Transverse colon (tissue), 4 donors: ENCODE measurements around the gene DAZAP1. TPM values are rescaled to one million over a fixed set of nuclear protein-coding genes. Genes with fewer than 3 reads are reported as not detected.

Experiments used
- DNase-seq: peaks from one replicate; pipeline ENCODE4 v3.0.0-alpha.2; 2019
- H3K27ac ChIP-seq, 4 donors: fragments of 200-600 bp; sonication (generic); 2 replicates each; pipeline ENCODE4 v1.5.1; 2016 to 2018; ENCODE audit warnings: inconsistent platforms in 4 of 4
- H3K27me3 ChIP-seq: fragments of 200-600 bp; sonication (generic); 2 replicates; pipeline ENCODE4 v1.5.1; 2017; ENCODE audit warnings: inconsistent platforms
- H3K36me3 ChIP-seq, 4 donors: fragments of 200-600 bp; sonication (generic); 2 replicates each; pipeline ENCODE4 v1.5.1; 2017 to 2019; ENCODE audit warnings: inconsistent platforms in 4 of 4
- H3K4me1 ChIP-seq, 4 donors: fragments of 200-600 bp; sonication (generic); 2 replicates each; pipeline ENCODE4 v1.5.1; 2017 to 2020; ENCODE audit warnings: inconsistent platforms in 4 of 4
- H3K4me3 ChIP-seq, 4 donors: fragments of 200-600 bp; sonication (generic); 1 replicate in 1 of 4; 2 replicates in 3 of 4; pipeline versions ENCODE4 v1.5.1 to v1.6.1; 2017 to 2019; ENCODE audit warnings: inconsistent platforms in 4 of 4
- H3K9me3 ChIP-seq, 2 donors: fragments of 200-600 bp; sonication (generic); 2 replicates each; pipeline ENCODE4 v1.5.1; 2017 to 2019; ENCODE audit warnings: inconsistent platforms in 2 of 2
- CTCF ChIP-seq, 5 experiments: fragments of 200-600 bp in 3 of 5; fragments of 450-650 bp in 2 of 5; sonication (generic) in 3 of 5; IDR thresholded peaks; 1 replicate in 2 of 5; 2 replicates in 3 of 5; pipeline ENCODE4 v1.5.1; 2016 to 2017; ENCODE audit warnings: antibody characterized with exemption in 5 of 5, inconsistent platforms in 3 of 5, mild to moderate bottlenecking in 2 of 5, moderate library complexity in 1 of 5
- EP300 ChIP-seq: sonication (generic); formaldehyde crosslinking; IDR thresholded peaks from one replicate; pipeline ENCODE4 v1.6.1; 2017; ENCODE audit warnings: antibody characterized with exemption, low read depth
- POLR2A ChIP-seq: fragments of 450-650 bp; IDR thresholded peaks from one replicate; pipeline ENCODE4 v1.6.1; 2016; ENCODE audit warnings: antibody characterized with exemption, mild to moderate bottlenecking, moderate library complexity
- POLR2AphosphoS5 ChIP-seq, 3 donors: sonication (generic); formaldehyde crosslinking; IDR thresholded peaks; one replicate each; pipeline ENCODE4 v1.6.1; 2016; ENCODE audit warnings: antibody characterized with exemption in 3 of 3
- WGBS, 2 donors: methylation state at CpG; one replicate each; pipeline ENCODE4 v1.1.5; 2018; ENCODE audit warnings: low coverage in 1 of 2; 5-methylcytosine and 5-hydroxymethylcytosine counted together
- in situ Hi-C, 4 donors: fragments of 200-750 bp; cut with MboI; loops; one replicate each; pipeline versions ENCODE4 v1.15.0 to v1.15.1; 2017; ENCODE audit warnings: low sequenced_read_pairs in 3 of 4, low pct_ligation_motif_present in 1 of 4, low pct_unique_long_range_greater_than_20kb in 1 of 4
- intact Hi-C: fragments of 100-400 bp; cut with DNase I; formaldehyde crosslinking; loops from one replicate; pipeline ENCODE4 v1.15.1; 2023; ENCODE audit warnings: low total_unique reads
- total RNA-seq, 4 donors: library from RNA; depleted of rRNA; stranded (reverse); fragments of >200 nt; gene quantifications; one replicate each; pipeline ENCODE4 v1.1.0, GENCODE V29; 2016

DAZAP1 gene
- total RNA-seq, 4 donors from 2014 or later, result 36.3 to 77.2 (median 41.6) TPM

- Histone ChIP-seq H3K4me1 (peaks cover 33 to 58% (median 49%) of the 10 kb centered on the region in 4 donors), H3K27me3 (peaks cover 80% of the 10 kb centered on the region), H3K27ac (no peak overlapping the region), H3K9me3 (no peaks in the 10 kb centered on the region), H3K36me3 (peaks cover 0 to 3% (median 0%) of the 10 kb centered on the region in 4 donors), H3K4me3 (peak overlapping the region in 3 of 4 donors; percentile 1 to 45 (median 23))
- intact Hi-C loops (no loop called here), in situ Hi-C loops (no loop called here)
- no peak for DNase-seq
- TF ChIP-seq POLR2A (no peak), POLR2AphosphoS5 (IDR thresholded peaks at IDR 0.05) (no peak), CTCF (IDR thresholded peaks at IDR 0.05) (no peak), EP300 (no peak)
- 4% methylated on average over 8 of the region's 28 CpGs; no CpG with 5 or more reads in 1 of the 2 donors for WGBS, 2 donors
Observed at GRCh38 chr19:1471010-1471514, 63.7 kb downstream of the DAZAP1 start.

- DNase-seq, result no peak
- in situ Hi-C loops, result no loop called here
- Histone ChIP-seq H3K27ac (no peak overlapping the region), H3K36me3 (peaks cover 0 to 6% (median 0%) of the 10 kb centered on the region in 4 donors), H3K27me3 (peaks cover 75% of the 10 kb centered on the region), H3K4me1 (peaks cover 33 to 54% (median 47%) of the 10 kb centered on the region in 4 donors), H3K9me3 (no peaks in the 10 kb centered on the region), H3K4me3 (peak overlapping the region in 1 of 4 donors; percentile 45)
- intact Hi-C loops, result no loop called here
- WGBS, 2 donors, result 17 to 100% methylated on average over 1 to 23 of the region's 24 CpGs
- TF ChIP-seq EP300 (no peak), POLR2A (no peak), CTCF (IDR thresholded peaks at IDR 0.05) (no peak), POLR2AphosphoS5 (IDR thresholded peaks at IDR 0.05) (no peak)
Observed at GRCh38 chr19:1471515-1472160, 64.3 kb downstream of the DAZAP1 start.

- peaks cover 31 to 48% (median 43%) of the 10 kb centered on the region in 4 donors for H3K4me1 ChIP-seq
- H3K27ac ChIP-seq, result no peak overlapping the region
- no peaks in the 10 kb centered on the region for H3K9me3 ChIP-seq
- peaks cover 0 to 6% (median 0%) of the 10 kb centered on the region in 4 donors for H3K36me3 ChIP-seq
- no peak for DNase-seq
- intact Hi-C loops, result no loop called here
- in situ Hi-C loops, result no loop called here
- no peak overlapping the region for H3K4me3 ChIP-seq
- H3K27me3 ChIP-seq, result peaks cover 66% of the 10 kb centered on the region
- TF ChIP-seq CTCF (IDR thresholded peaks at IDR 0.05) (no peak), POLR2A (no peak), EP300 (no peak), POLR2AphosphoS5 (IDR thresholded peaks at IDR 0.05) (no peak)
- 60 to 62% methylated on average over 1 to 43 of the region's 44 CpGs for WGBS, 2 donors
Observed at GRCh38 chr19:1472231-1473084, 65.1 kb downstream of the DAZAP1 start.
